Hepatocyte (in vitro differentiated cells): Measurements from ENCODE around the gene CDADC1. TPM values are rescaled to one million over a fixed set of nuclear protein-coding genes. Genes with fewer than 3 reads are reported as not detected.

ENCODE experiments used
- DNase-seq: peaks from one replicate; pipeline ENCODE4 v3.0.0-alpha.2; 2016; ENCODE audit warnings: low spot score
- H2AFZ ChIP-seq: fragments of 200-600 bp; sonication (generic); 2 replicates; pipeline ENCODE4 v1.6.0; 2016; ENCODE audit warnings: antibody characterized with exemption, mild to moderate bottlenecking
- H3K27ac ChIP-seq: fragments of 200-600 bp; sonication (generic); 2 replicates; pipeline ENCODE4 v1.5.1; 2016; ENCODE audit warnings: mild to moderate bottlenecking
- H3K27me3 ChIP-seq: fragments of 200-600 bp; sonication (generic); 2 replicates; pipeline ENCODE4 v1.6.1; 2016
- H3K36me3 ChIP-seq: fragments of 200-600 bp; sonication (generic); replicated peaks from 2 replicates; pipeline ENCODE4 v1.5.1; 2016; ENCODE audit warnings: low read depth; ENCODE audit not compliant: insufficient read depth
- H3K4me1 ChIP-seq: fragments of 200-600 bp; sonication (generic); 2 replicates; pipeline ENCODE4 v1.5.1; 2016; ENCODE audit warnings: mild to moderate bottlenecking, moderate library complexity; ENCODE audit not compliant: insufficient read depth
- H3K4me2 ChIP-seq: fragments of 200-600 bp; sonication (generic); 2 replicates; pipeline ENCODE4 v1.6.0; 2016
- H3K4me3 ChIP-seq: fragments of 200-600 bp; sonication (generic); 2 replicates; pipeline ENCODE4 v1.5.1; 2016; ENCODE audit warnings: mild to moderate bottlenecking
- H3K79me2 ChIP-seq: fragments of 200-600 bp; sonication (generic); 2 replicates; pipeline ENCODE4 v1.6.0; 2017; ENCODE audit warnings: mild to moderate bottlenecking
- H3K9me2 ChIP-seq: fragments of 200-600 bp; sonication (generic); replicated peaks from 2 replicates; pipeline ENCODE4 v1.6.0; 2017; ENCODE audit warnings: mild to moderate bottlenecking; ENCODE audit not compliant: insufficient read depth
- H3K9me3 ChIP-seq: fragments of 200-600 bp; sonication (generic); 2 replicates; pipeline ENCODE4 v1.5.1; 2016; ENCODE audit warnings: low read depth, mild to moderate bottlenecking
- H4K20me1 ChIP-seq: fragments of 200-600 bp; sonication (generic); 2 replicates; pipeline ENCODE4 v1.6.0; 2016; ENCODE audit warnings: mild to moderate bottlenecking; ENCODE audit not compliant: insufficient read depth, poor library complexity, severe bottlenecking
- CTCF ChIP-seq: fragments of 200-600 bp; sonication (generic); IDR thresholded peaks from 2 replicates; pipeline ENCODE4 v1.5.1; 2016; ENCODE audit warnings: antibody characterized with exemption, mild to moderate bottlenecking; ENCODE audit not compliant: poor library complexity
- EZH2 ChIP-seq: fragments of 200-600 bp; sonication (generic); IDR thresholded peaks from 2 replicates; pipeline ENCODE4 v1.6.1; 2016; ENCODE audit warnings: antibody characterized with exemption, mild to moderate bottlenecking, borderline replicate concordance
- EZH2phosphoT487 ChIP-seq: fragments of 200-600 bp; sonication (generic); IDR thresholded peaks from one replicate; pipeline ENCODE4 v1.6.1; 2018; ENCODE audit warnings: antibody characterized with exemption, mild to moderate bottlenecking, low read depth, moderate library complexity; ENCODE audit not compliant: unreplicated experiment, severe bottlenecking
- WGBS: methylation state at CpG from one replicate; pipeline ENCODE4 v1.1.6; 2016; ENCODE audit warnings: low lambda C conversion rate; ENCODE audit errors: missing lambda C conversion rate; 5-methylcytosine and 5-hydroxymethylcytosine counted together
- polyA plus RNA-seq: library from polyadenylated mRNA; unstranded; fragments of >200 nt; fragmentation: Nextera tagmentation; extraction: Ambion mirVana; gene quantifications from 2 replicates; pipeline ENCODE4 v1.2.1, GENCODE V29; 2016
- total RNA-seq: library from RNA; depleted of rRNA; stranded (reverse); fragments of >200 nt; gene quantifications from 2 replicates; pipeline ENCODE4 v1.2.3, GENCODE V29; 2014

The CDADC1 gene
- total and polyA plus RNA-seq, 2 experiments from 2014 or later = 4.0 to 7.3 TPM

DNA sequence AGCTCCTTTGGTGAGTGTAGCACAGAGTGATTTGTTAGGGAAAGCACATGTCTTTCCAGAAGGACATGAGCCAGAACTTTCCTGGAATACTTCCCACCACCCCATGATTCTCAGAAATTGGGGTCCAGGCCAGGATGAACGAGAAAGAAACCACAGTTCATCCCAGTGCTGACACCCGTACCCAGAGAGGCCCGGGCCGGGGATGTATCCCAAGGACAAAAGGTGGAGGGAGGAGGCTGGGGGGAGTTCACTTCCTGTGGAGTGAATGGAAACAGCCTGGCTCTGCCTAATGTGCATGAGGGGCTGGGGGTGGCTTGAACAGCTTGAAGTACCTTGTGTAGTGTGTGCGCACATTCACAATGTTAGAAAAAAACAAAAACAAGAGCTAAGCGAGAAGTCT lies 47.5 kb downstream of the CDADC1 start:
- H3K27me3 ChIP-seq = no peaks in the 10 kb centered on the region
- H4K20me1 ChIP-seq = no peaks in the 10 kb centered on the region
- no peak for DNase-seq
- H3K79me2 ChIP-seq = no peaks in the 10 kb centered on the region
- no peaks in the 10 kb centered on the region for H3K36me3 ChIP-seq
- WGBS = 78% methylated on average over 6 of the region's 6 CpGs
- H3K9me2 ChIP-seq = no peaks in the 10 kb centered on the region
- H3K27ac ChIP-seq = no peak overlapping the region
- no peaks in the 10 kb centered on the region for H3K4me1 ChIP-seq
- TF ChIP-seq CTCF (no peak), EZH2phosphoT487 (no peak), EZH2 (no peak)
- no peak overlapping the region for H3K4me2 ChIP-seq
- no peak overlapping the region for H3K4me3 ChIP-seq
- no peaks in the 10 kb centered on the region for H3K9me3 ChIP-seq
- H2AFZ ChIP-seq = no peak overlapping the region

DNA sequence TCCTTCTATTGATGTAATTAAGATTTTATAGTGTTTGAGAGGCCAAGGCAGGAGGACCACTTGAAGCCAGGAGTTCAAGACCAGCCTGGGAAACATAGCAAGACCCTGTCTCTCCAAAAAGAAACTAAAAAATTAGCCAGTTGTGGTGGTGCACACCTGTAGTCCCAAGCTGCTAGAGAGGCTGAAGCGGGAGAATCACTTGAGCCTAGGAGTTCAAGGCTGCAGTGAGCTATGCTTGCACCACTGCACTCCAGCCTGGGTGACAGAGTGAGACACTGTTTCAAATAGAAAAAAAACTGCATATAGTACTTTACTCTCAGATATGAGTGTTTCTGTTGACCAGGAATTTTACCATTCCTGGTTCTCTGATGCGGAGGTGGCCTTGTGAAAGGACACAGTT lies 48.9 kb downstream of the CDADC1 start:
- Histone ChIP-seq H3K27me3 (no peaks in the 10 kb centered on the region), H3K79me2 (no peaks in the 10 kb centered on the region), H3K36me3 (no peaks in the 10 kb centered on the region), H3K4me2 (no peak overlapping the region), H4K20me1 (no peaks in the 10 kb centered on the region), H3K4me3 (no peak overlapping the region), H3K4me1 (no peaks in the 10 kb centered on the region), H3K9me2 (no peaks in the 10 kb centered on the region), H2AFZ (no peak overlapping the region), H3K27ac (no peak overlapping the region), H3K9me3 (no peaks in the 10 kb centered on the region)
- WGBS = 100% methylated on average over 2 of the region's 2 CpGs
- TF ChIP-seq EZH2phosphoT487 (no peak), EZH2 (no peak), CTCF (no peak)
- no peak for DNase-seq

DNA sequence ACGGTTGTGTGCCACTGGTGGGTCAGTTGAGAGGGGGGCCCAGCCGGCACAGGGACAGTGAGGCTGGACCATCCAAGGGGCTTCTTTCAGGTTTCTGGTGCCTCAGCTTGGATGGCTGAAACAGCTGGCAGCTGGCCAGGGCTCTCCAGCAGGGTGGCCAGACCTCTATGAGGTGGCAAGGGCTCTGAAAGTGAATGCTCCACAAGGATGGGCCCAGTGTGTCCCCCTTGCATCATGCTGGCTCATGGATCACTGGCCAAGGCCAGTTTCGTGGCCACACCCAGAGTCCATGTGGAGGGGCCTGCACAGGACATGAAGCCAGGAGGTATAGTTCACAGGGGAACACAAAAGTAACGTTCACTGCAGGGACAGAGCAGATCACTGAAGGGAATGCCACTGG lies 49.6 kb downstream of the CDADC1 start:
- Histone ChIP-seq H3K4me2 (no peak overlapping the region), H3K79me2 (no peaks in the 10 kb centered on the region), H3K9me2 (no peaks in the 10 kb centered on the region), H3K9me3 (no peaks in the 10 kb centered on the region), H4K20me1 (no peaks in the 10 kb centered on the region), H3K27ac (no peak overlapping the region), H3K4me3 (no peak overlapping the region), H3K27me3 (no peaks in the 10 kb centered on the region), H2AFZ (no peak overlapping the region), H3K36me3 (no peaks in the 10 kb centered on the region), H3K4me1 (no peaks in the 10 kb centered on the region)
- no peak for DNase-seq
- WGBS = 84% methylated on average over 4 of the region's 4 CpGs
- TF ChIP-seq EZH2 (no peak), EZH2phosphoT487 (no peak), CTCF (no peak)

GRCh38 chr13:49298416-49298815 lies 50.7 kb downstream of the CDADC1 start:
- H3K4me1 ChIP-seq = no peaks in the 10 kb centered on the region
- no peak overlapping the region for H3K27ac ChIP-seq
- TF ChIP-seq EZH2 = no peak
- no peak for TF ChIP-seq EZH2phosphoT487
- no peak for TF ChIP-seq CTCF
- H2AFZ ChIP-seq = no peak overlapping the region
- H3K27me3 ChIP-seq = no peaks in the 10 kb centered on the region
- H3K9me2 ChIP-seq = no peaks in the 10 kb centered on the region
- no peaks in the 10 kb centered on the region for H3K79me2 ChIP-seq
- no peak overlapping the region for H3K4me3 ChIP-seq
- DNase-seq = no peak
- H4K20me1 ChIP-seq = no peaks in the 10 kb centered on the region
- no peak overlapping the region for H3K4me2 ChIP-seq
- H3K9me3 ChIP-seq = no peaks in the 10 kb centered on the region
- H3K36me3 ChIP-seq = no peaks in the 10 kb centered on the region
